ENCODE data around the gene GPR34. TPM values are rescaled to one million over a fixed set of nuclear protein-coding genes. Genes with fewer than 3 reads are reported as not detected.
A peak's percentile ranks its signal among the peaks of the same experiment; 100 is the strongest.
"Not testable (repeated sequence)": the region's sequence is repeated elsewhere in the genome, so short reads cannot be mapped to it uniquely, and the experiment has no call there.

Gene GPR34
- 1.5 TPM for total RNA-seq

- peak within 1 kb of the TSS; percentile 6 for H3K4me3 ChIP-seq (ENCODE audit: low read length)
- H3K4me1 ChIP-seq (ENCODE audit: insufficient read depth, low read length): peaks cover 49% of the 10 kb centered on the region
- no peaks in the 10 kb centered on the region for H3K9me3 ChIP-seq (ENCODE audit: low read depth, low read length)
- no peaks in the 10 kb centered on the region for H3K27me3 ChIP-seq (ENCODE audit: insufficient read depth, low read length)
These were observed at the start of gene GPR34 for GRCh38 chrX:41688835-41689234. TSS of gene GPR34 (plus strand) at chrX:41688973. CDS start at chrX:41695634, 6,661 bp downstream.

GRCh38 chrX:41646201-41646600 lies 42.6 kb upstream of the GPR34 start:
- not testable (repeated sequence) for H3K27me3 ChIP-seq (ENCODE audit: insufficient read depth, low read length); H3K4me1 ChIP-seq (ENCODE audit: insufficient read depth, low read length); H3K4me3 ChIP-seq (ENCODE audit: low read length); H3K9me3 ChIP-seq (ENCODE audit: low read depth, low read length)

GRCh38 chrX:41653125-41653524 lies 35.6 kb upstream of the GPR34 start:
- no peaks in the 10 kb centered on the region for H3K9me3 ChIP-seq (ENCODE audit: low read depth, low read length)
- H3K4me1 ChIP-seq (ENCODE audit: insufficient read depth, low read length): no peaks in the 10 kb centered on the region
- no peak overlapping the region for H3K4me3 ChIP-seq (ENCODE audit: low read length)
- no peaks in the 10 kb centered on the region for H3K27me3 ChIP-seq (ENCODE audit: insufficient read depth, low read length)

- Histone ChIP-seq H3K27me3 (ENCODE audit: insufficient read depth, low read length) (no peaks in the 10 kb centered on the region), H3K9me3 (ENCODE audit: low read depth, low read length) (no peaks in the 10 kb centered on the region), H3K4me1 (ENCODE audit: insufficient read depth, low read length) (no peaks in the 10 kb centered on the region), H3K4me3 (ENCODE audit: low read length) (no peak overlapping the region)
These were observed 33.7 kb upstream of the GPR34 start for GRCh38 chrX:41655101-41655500.

- no peak overlapping the region for H3K4me3 ChIP-seq (ENCODE audit: low read length)
- H3K4me1 ChIP-seq (ENCODE audit: insufficient read depth, low read length): no peaks in the 10 kb centered on the region
These were observed 33.1 kb upstream of the GPR34 start for GRCh38 chrX:41655631-41656030.

GRCh38 chrX:41661366-41662095 lies 27.2 kb upstream of the GPR34 start:
- no peak overlapping the region for H3K4me3 ChIP-seq (ENCODE audit: low read length)
- H3K4me1 ChIP-seq (ENCODE audit: insufficient read depth, low read length): peaks cover 5% of the 10 kb centered on the region
- H3K27me3 ChIP-seq (ENCODE audit: insufficient read depth, low read length): no peaks in the 10 kb centered on the region
- H3K9me3 ChIP-seq (ENCODE audit: low read depth, low read length): no peaks in the 10 kb centered on the region

More at GRCh38 chrX:41655631-41656030, 33.1 kb upstream of the GPR34 start:
- no peaks in the 10 kb centered on the region for H3K9me3 ChIP-seq (ENCODE audit: low read depth, low read length)
- no peaks in the 10 kb centered on the region for H3K27me3 ChIP-seq (ENCODE audit: insufficient read depth, low read length)

- Histone ChIP-seq H3K9me3 (ENCODE audit: low read depth, low read length) (no peaks in the 10 kb centered on the region), H3K27me3 (ENCODE audit: insufficient read depth, low read length) (no peaks in the 10 kb centered on the region), H3K4me1 (ENCODE audit: insufficient read depth, low read length) (peaks cover 10% of the 10 kb centered on the region), H3K4me3 (ENCODE audit: low read length) (no peak overlapping the region)
These were observed 24.3 kb upstream of the GPR34 start for GRCh38 chrX:41664375-41664901.

GRCh38 chrX:41664908-41665307 lies 23.9 kb upstream of the GPR34 start:
- Histone ChIP-seq H3K27me3 (ENCODE audit: insufficient read depth, low read length) (no peaks in the 10 kb centered on the region), H3K9me3 (ENCODE audit: low read depth, low read length) (no peaks in the 10 kb centered on the region), H3K4me3 (ENCODE audit: low read length) (no peak overlapping the region), H3K4me1 (ENCODE audit: insufficient read depth, low read length) (peaks cover 10% of the 10 kb centered on the region)

GRCh38 chrX:41665686-41666085 lies 23.1 kb upstream of the GPR34 start:
- Histone ChIP-seq H3K9me3 (ENCODE audit: low read depth, low read length) (no peaks in the 10 kb centered on the region), H3K4me3 (ENCODE audit: low read length) (no peak overlapping the region), H3K27me3 (ENCODE audit: insufficient read depth, low read length) (no peaks in the 10 kb centered on the region), H3K4me1 (ENCODE audit: insufficient read depth, low read length) (peaks cover 10% of the 10 kb centered on the region)

GRCh38 chrX:41666251-41666650 lies 22.5 kb upstream of the GPR34 start:
- no peaks in the 10 kb centered on the region for H3K27me3 ChIP-seq (ENCODE audit: insufficient read depth, low read length)
- no peak overlapping the region for H3K4me3 ChIP-seq (ENCODE audit: low read length)
- no peaks in the 10 kb centered on the region for H3K9me3 ChIP-seq (ENCODE audit: low read depth, low read length)
- peaks cover 10% of the 10 kb centered on the region for H3K4me1 ChIP-seq (ENCODE audit: insufficient read depth, low read length)

- H3K4me3 ChIP-seq (ENCODE audit: low read length): no peak overlapping the region
- H3K4me1 ChIP-seq (ENCODE audit: insufficient read depth, low read length): peaks cover 10% of the 10 kb centered on the region
- no peaks in the 10 kb centered on the region for H3K27me3 ChIP-seq (ENCODE audit: insufficient read depth, low read length)
- H3K9me3 ChIP-seq (ENCODE audit: low read depth, low read length): no peaks in the 10 kb centered on the region
These were observed 21.1 kb upstream of the GPR34 start for GRCh38 chrX:41667631-41668030.

- Histone ChIP-seq H3K4me1 (ENCODE audit: insufficient read depth, low read length) (peaks cover 10% of the 10 kb centered on the region), H3K4me3 (ENCODE audit: low read length) (no peak overlapping the region), H3K9me3 (ENCODE audit: low read depth, low read length) (no peaks in the 10 kb centered on the region), H3K27me3 (ENCODE audit: insufficient read depth, low read length) (no peaks in the 10 kb centered on the region)
These were observed 18.7 kb upstream of the GPR34 start for GRCh38 chrX:41670112-41670511.

- Histone ChIP-seq H3K4me1 (ENCODE audit: insufficient read depth, low read length) (peaks cover 10% of the 10 kb centered on the region), H3K9me3 (ENCODE audit: low read depth, low read length) (no peaks in the 10 kb centered on the region), H3K4me3 (ENCODE audit: low read length) (no peak overlapping the region), H3K27me3 (ENCODE audit: insufficient read depth, low read length) (no peaks in the 10 kb centered on the region)
These were observed 17.7 kb upstream of the GPR34 start for GRCh38 chrX:41671082-41671481.

- H3K4me1 ChIP-seq (ENCODE audit: insufficient read depth, low read length): no peaks in the 10 kb centered on the region
- H3K4me3 ChIP-seq (ENCODE audit: low read length): no peak overlapping the region
- no peaks in the 10 kb centered on the region for H3K27me3 ChIP-seq (ENCODE audit: insufficient read depth, low read length)
- H3K9me3 ChIP-seq (ENCODE audit: low read depth, low read length): no peaks in the 10 kb centered on the region
These were observed 16.1 kb upstream of the GPR34 start for GRCh38 chrX:41672643-41673042.

GRCh38 chrX:41676361-41676760 lies 12.4 kb upstream of the GPR34 start:
- H3K9me3 ChIP-seq (ENCODE audit: low read depth, low read length); H3K4me3 ChIP-seq (ENCODE audit: low read length); H3K27me3 ChIP-seq (ENCODE audit: insufficient read depth, low read length); H3K4me1 ChIP-seq (ENCODE audit: insufficient read depth, low read length): not testable (repeated sequence)
